ENCODE measurements around the gene PLA2G5.

The PLA2G5 gene

DNA sequence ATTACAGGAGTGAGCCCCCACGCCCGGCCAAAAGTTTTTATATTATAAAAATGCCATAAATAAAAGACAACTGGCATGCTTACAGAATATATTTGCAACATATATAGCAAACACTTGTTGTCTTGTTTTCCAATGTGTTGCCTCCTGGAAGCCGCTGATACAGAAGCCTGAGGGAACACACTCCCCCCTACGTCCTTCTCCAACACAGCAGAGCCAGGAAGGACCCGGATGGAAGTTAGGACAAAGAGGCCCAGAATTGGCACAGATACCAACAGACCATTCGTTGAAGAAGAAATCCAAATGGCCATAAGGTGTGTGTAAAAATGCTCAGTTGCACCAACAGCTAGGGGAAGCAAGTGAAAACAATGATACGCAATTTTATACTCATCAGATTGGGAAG is 1.3 kb upstream of the PLA2G5 start:
- no peak for DNase-seq (ENCODE audit: low spot score)

DNA sequence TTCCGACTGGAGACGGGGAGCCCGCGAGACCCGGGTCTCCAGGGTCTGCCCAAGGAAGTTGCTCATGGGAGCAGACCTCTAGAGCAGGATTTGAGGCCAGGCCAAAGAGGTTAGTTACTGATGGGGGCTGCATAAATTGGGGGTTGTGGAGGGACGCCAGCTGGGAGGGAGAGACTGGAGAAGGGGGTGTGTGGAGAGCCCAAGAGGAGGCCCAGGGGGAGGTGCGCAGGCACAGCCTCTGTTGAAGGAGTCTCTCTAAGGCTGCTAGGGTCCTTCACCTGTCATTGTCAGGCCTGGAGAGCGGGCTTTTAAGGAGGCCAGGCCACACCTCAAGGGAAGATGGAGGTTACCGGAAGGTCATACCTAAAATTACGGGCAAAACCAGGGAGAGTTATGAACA is 363 bp downstream of the PLA2G5 start:
- DNase-seq (ENCODE audit: low spot score): no peak

DNA sequence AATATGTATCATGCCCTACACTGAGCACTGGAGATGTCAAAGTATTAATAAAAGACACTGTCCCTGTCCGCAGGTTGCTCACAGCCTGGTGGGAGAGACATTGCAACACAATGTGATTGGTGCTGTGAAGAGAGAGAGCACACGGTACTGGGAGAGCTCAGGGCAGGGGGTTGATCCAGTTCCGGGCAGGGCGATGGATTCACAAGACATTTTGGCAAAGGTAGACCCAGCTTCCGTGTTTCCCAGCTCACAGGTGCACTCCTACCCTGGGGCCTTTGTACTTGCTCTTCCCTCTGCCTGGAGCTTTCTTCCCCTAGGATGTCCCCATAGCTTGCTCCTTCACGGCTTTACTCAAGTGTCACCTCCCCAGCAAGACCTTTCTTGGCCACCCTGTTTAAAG is 1.4 kb downstream of the PLA2G5 start:
- DNase-seq (ENCODE audit: low spot score): no peak

DNA sequence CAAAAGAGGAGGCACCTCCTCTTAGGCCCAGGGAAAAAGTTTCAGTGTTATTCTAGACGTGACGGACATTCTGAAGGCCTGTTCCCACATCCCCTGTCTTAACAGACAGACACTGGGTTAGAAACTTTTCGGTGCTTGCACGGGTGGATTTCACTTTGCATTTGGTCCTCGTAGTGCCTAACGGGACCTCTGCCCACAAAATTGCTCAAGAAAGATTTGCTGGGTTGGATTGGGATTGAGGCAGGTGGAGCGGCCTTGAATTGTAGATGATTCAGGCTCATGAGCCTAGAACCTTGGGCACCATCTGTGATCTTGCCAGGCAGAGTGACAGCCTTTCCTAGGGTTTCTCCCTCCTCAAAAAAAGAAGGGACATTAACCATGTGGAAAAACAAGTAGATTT is 2.8 kb downstream of the PLA2G5 start:
- no peak for DNase-seq (ENCODE audit: low spot score)

DNA sequence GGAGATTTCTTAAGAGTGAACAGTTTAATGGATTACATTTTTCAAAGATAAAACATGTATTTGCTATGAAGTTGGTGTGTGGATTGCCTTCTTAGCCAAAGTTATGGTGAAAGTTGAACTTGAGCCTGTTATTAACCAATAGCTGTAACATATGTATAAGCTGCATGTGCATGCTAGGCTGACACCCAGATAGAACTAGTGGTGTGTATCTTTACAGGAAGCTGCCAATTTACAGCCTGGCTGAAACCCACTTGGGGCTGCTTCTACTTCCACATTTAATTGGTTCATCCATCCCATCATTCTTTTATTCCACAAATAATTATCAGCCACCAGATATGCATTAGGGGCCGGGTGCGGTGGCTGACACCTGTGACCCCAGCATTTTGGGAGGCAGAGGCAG is 3.3 kb downstream of the PLA2G5 start:
- no peak for DNase-seq (ENCODE audit: low spot score)

DNA sequence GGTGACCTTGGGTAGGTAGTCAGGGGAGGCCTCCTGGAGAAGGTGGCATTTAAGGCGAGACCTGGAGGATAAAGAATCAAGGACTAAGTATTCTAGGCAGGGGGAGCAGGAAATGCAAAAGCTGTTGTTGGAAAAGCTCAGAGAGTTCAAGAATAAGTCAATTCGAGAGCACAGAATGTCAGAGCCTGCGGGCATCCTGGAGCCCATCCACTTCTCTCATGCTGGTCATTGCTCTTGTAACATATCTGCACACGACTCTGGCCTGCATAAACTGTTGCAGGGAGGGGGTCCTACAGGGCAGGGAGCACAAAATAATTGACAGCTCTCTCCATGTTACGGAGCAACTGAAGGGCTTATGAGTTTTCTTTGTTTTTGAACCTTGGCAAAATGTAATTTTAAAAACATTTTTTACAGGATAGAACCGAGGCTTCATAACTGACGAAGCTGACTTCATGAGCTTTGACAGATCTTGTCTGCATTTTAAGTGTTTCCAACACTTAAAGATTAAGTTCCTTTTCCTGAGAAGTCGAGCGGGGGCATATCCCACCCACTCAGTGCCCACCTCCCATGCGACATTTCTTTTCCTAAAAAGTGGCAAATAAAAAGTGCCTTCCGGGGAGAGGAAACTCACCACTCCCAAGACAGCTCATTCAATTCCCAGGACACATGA is 4.2 kb downstream of the PLA2G5 start:
- DNase-seq (ENCODE audit: low spot score): no peak

DNA sequence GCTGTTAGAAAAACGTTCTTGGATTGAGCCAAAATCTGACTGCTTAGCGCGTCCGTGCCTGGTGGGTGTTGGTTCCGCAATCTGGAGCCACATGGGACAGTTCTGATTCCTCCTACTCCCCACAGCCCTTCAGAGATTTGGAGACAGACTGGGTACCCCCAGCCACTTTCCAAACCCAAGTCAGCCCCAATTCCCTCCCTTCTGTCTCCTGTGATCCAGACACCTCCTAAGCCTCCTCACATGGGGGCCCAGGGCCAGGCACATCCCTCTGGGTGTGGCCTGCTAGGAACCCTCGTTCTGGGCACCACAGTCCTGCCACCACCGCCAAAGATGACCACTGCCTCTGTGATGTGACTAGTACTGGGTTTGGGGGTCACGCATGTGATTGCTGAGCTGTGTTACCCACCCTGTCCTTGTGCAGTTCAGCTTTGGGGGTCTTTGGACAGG is 4.8 kb downstream of the PLA2G5 start:
- DNase-seq (ENCODE audit: low spot score): no peak

DNA sequence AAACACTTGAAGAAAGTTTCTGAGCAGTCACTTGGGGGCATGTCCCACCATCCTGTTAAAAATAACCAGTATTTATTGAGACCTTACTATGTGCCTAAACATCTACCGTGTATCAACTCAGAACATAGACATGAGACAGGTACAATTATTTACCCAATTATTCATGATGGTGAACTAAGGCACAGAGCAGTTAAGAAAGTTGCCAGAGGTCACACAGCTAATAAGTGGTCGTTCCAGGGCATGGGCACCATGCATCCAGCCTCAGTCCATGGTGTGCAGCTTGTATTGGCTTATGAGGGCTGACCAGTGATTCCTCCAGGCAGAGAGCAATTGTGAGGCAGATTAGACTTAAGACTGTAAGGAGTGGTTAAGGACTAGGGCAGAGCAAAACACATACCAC is 5.4 kb downstream of the PLA2G5 start:
- DNase-seq (ENCODE audit: low spot score): no peak

DNA sequence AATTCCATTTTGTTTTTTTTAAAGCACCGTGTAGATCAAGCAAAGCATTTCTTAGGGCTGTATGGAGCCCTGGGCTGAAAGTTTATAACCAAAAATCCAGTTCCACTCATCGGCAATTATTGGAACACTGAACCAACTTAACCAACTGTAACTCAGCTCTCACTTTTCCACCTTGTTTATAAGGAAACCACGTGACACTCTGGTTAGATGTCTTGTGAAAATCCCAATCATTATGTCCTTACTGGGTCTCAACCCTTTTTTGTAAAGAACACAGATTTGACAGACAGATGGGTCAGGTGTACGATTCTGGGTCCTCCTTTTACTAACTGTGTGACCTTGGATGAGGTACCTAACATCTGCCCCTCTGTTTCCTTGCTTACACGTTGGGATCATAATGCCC is 6.2 kb downstream of the PLA2G5 start:
- no peak for DNase-seq (ENCODE audit: low spot score)

DNA sequence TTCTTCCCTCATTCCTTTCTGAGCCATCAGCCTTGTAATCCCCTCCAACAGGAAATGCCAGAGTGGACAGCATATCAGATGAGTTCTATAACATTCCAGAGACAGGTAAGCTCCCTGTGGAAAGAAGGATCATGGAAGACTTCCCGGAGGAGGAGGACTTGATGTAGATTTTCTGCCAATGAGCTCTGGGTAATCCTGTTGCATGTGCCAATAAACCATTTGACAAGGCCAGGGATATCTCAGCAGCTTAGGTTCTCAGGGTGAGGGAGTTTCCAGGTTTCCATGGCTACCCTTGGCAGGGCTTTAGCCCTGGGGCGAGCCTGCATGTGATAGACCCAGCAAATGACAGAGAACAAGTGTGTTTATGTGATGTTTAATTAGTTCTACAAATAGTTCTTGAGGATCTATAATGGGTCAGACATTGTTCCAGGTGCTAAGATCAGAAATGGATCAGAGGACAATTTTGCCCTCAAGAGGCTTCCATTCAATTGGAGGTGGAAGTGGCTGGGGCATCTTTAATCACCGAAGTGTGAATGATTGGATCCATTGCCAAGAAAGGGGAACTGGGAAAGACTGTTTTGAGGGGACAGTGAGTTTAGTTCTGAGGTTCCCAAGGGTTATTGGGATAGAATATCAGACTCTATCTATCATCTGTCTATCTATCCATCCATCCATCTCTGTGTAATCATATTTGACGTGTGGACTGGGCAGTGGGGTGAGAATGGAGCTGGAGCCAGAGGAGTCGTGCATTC is 6.9 kb downstream of the PLA2G5 start:
- DNase-seq (ENCODE audit: low spot score): no peak

DNA sequence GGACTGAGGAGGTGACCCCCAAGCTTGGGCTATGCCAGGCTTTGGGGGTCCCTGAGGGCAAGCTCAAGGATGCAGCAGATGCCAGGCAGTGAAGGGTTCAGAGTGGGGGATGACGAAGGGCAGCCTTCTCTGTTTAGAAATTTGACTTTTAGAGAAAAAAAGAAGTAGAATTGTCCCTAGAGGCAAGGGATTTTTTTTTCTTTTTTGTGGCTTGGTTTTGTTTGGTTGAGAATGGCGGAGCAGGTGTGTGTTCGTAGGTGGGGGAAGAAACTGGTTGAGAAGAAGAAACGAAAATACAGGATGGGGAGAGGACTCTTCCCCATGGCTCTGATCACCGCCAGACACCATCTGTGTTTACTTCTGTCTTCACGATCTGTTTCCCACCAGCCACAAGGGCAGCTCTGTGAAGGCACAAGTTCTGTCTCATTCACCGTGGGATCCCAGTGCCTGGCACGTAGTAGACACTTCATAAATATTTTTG is 8.2 kb downstream of the PLA2G5 start:
- no peak for DNase-seq (ENCODE audit: low spot score)

DNA sequence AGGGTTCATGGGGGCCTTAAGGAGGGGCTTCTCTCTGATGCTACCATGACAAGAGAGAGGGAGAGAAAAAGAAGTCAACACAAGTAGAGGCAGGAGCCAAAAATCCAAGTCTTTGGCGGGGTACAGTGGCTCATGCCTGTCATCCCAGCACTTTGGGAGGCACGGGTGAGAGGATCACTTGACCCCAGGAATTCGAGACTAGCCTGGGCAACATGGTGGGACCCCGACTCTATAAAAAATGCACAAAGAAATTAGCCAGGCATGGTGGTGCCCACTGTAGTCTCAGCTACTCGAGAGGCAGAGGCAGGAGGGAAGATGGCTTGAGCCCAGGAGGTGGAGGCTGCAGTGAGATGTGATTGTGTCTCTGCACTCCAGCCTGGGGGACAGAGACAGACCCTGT is 8.7 kb downstream of the PLA2G5 start:
- no peak for DNase-seq (ENCODE audit: low spot score)

DNA sequence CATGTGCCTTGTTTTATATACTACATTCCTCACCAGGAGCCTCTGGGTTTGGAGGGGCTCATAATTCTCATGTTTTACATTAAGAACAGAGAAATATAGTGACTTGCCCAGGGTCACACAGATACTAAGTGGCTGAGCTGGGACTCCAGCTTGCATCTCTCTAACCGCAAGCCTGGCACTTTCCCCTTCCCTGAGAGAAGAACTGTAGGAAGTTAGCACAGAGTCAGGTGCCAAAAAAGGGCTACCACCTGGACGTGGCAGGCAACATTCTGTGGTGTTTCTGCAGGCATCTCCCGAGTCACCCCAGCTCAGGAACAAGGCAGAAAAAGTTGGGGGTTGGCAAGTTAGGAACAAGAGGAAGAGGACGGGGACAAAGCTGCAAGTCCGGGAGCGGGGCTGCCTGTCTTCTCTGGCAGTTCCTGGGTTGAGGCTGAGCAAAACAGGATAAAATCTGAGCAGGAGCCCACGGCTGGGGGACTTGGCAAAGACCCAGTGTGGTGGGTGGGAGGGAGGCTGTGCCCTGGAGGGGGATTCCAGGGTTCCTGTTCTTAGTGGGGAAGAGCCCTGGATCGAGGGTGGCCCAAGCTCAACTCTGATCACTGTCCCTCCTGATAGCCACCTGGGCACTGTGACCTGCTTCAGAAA is 9.8 kb downstream of the PLA2G5 start:
- DNase-seq (ENCODE audit: low spot score): no peak

DNA sequence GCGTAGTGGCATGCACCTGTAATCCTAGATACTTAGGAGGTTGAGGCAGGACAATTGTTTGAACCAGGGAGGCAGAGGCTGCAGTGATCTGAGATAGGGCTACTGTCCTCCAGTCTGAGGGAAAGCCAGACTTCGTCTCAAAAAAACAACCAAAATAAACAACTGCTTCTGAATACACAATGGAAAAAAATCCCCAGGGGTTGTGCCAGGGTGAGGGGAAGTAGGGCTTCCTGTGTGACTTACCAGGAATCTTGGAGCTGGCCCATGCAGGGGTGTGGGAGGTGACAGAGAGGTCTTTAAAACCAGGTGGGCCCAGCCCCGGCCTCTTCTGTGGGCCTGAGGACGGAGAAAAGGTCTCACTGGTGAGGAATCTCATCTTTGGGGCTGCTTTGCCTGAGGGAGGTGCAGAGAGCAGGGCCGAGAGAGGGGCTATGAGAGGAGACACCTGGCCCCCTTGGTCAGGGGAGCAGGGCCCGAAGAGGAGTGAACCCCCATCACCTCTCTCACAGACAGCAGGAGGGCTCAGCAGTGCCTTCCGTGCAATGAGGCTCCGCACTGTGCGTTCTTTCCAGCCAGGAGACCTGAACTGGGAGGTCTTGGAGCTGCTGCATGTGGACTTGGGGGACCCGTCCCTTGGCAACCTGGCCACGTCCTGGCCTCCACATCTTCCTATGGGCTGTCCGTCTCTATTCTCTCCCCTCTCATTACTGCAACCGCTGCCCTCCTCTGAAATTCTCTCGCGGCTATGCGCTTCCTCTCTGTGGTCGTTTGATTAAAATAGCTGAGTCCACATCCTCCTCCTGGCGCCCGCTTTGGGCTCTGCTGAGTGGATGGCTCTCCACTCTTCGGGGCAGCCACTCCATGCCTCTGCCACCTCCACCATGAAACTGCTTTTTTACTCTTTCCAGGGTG is 10.7 kb downstream of the PLA2G5 start:
- DNase-seq (ENCODE audit: low spot score): no peak

DNA sequence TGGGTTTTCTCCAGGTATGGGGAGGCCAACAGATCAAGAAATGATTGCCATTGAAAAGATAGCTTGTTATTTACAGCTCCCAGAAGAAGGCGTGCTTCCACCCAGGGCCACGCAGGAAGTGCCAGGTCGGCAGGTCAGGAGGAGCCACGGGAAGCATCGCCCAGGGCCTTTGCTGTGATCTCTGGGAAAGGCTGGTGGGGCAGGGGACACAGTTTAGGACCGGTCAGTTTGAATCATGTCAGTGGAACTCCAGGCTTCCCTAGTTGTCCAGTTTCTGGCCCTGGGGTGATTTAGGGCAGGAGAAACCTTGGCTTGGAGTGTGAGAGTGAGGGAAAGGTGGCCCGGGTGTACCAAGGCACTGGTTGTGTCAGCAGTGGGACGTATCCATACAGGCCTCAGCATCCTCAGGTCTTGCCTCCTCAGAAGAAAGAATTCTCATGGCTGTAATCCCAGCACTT is 11.4 kb downstream of the PLA2G5 start:
- DNase-seq (ENCODE audit: low spot score): no peak

DNA sequence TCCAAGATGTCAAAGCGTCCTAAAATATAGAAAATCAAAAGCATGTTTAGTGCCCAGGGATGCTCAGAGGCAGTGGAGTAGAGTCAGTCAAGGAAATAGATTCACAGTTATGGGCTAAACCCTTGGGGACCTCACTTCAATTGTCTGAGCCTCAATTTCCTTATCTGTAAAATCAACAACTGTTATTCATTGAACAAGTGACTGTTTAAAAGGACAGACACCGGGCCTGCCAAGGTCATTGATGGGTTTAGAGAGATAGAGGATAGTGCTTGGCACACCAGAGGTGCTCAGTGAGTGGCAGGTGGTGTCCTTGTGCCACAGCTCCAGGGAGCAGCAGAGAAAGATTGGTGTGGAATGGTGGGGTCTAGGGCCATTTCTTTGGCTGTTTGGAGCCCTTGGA is 12.8 kb downstream of the PLA2G5 start:
- no peak for DNase-seq (ENCODE audit: low spot score)

DNA sequence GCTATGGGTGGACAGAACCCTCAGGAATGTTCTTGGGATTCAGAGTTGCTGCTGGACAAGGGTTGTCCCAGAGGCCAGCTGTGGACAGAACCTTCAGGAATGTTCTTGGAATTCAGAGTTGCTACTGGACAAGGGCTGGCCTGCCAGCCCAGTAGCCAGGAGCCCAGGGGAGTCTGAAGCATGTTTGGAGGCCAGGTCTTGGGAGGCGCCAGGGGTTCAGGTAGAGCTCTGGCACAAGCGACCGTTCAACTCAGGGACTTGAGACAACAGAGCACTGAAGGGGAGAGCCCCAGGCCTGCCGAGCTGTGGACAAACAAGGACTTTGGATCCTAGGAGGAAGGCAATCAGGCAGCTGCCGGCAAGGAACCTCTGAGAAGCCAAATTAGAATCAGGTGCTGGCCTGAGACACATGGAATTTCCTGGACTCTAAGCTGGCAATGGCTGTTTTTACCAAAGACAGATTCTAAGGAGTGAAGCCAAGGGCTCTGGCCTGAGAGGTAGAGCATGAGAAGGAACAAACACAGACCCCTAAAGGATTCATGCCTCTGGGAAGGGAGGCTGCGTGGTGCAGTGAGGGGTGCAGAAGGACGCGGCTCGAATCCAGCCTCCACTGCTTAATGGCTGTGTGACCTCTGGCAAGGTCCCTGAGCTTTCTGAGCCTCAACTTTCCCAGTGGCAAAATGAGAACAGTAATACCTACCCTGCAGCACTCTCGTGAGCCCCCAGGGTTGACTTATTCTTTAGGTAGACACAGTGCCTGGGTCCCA is 13.4 kb downstream of the PLA2G5 start:
- DNase-seq (ENCODE audit: low spot score): no peak

DNA sequence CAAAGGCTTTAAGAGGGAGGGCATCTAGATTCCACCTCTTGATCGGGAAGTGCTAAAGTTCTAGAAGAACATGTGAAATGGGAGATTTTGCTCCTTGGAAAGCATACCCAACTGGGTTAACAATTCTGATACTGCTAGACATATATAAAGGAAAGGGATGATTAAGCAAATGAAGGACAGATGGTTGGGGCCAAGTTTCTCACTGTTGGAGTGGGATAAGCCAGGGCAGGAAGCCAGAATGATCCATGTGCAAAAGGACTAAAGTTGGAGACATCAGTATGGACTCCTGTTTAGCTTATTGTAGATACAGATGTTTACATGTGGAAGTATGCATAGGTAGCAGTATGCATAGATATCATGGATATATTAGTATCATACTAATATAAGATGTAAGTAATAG is 16.8 kb downstream of the PLA2G5 start:
- DNase-seq (ENCODE audit: low spot score): no peak

DNA sequence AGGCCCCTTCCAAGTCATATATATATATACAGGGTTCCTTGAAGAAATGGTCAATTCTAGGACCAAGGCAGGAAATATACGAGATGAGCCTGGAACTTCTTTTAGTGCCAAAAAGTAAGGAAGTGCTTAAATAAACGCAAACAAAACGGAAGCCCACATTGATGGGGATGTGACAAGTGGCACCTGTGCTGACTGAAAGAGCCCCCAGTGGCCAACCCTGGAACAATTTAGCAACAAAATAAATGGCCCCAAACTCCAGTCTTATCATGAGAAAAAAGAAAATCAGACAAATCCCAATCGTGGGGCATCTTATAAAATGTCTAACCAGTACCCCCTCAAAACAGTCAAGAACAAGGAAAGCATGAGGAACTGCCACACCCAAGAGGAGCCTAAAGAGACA is 17.7 kb downstream of the PLA2G5 start:
- DNase-seq (ENCODE audit: low spot score): no peak

DNA sequence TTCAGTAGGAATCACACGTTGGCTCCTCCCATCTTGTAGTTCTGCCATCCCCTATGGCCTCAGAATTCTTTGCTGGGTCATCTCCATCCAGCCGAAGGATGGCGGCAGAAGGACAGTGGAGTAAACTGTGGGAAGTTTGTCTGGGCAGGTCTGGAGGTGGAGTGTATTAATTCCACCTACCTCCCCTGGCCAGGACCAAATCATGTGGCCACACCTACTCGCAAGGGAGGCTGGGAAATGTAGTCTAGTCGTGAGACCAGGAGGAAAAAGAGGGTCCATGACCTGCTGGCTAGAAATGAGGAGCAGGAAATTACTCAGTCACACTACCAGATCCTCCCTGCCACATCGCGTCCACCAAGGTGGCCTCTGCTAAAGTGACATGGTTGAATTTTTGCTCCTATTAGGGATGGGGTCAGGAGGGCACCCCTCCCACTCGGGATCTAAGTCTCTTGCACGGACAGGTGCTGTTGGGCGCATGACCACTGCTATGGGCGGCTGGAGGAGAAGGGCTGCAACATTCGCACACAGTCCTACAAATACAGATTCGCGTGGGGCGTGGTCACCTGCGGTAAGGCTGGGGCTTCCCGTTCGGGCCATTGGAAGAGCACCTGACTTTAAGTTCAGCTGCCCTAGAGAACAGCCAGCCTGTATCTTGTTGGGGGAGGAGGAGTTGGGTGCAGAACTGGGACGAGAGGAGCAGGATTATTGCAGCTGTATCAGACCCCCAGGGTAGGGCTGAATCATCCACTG is 19.5 kb downstream of the PLA2G5 start:
- no peak for DNase-seq (ENCODE audit: low spot score)

DNA sequence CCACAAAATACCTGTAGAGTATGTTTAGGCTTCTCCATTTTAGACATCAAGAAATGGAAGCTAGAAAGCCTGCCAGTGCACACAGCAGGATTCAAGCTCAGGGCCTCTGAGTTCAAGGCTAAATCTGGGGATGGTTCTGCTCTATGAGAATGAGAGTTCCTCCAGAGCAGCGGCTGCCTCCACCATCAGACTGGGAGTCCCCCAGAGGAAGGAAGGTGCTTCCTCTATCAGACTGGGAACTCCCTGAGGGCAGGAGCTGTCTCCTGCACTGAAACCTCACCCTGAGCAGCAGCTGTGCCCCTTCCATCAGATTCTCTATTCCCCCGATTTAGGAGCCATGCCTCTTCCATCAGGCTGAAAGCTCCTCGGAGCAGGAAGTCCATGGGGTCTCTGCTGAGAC is 20.1 kb downstream of the PLA2G5 start:
- DNase-seq (ENCODE audit: low spot score): no peak
